ENCODE results near the gene SRPRB. TPM values are rescaled to one million over a fixed set of nuclear protein-coding genes. Genes with fewer than 3 reads are reported as not detected.

SRPRB gene
- total RNA-seq, 1 donor from 2014 or later: 45.4 TPM

GRCh38 chr3:133851266-133851906 lies 45.8 kb downstream of the SRPRB start:
- H3K27ac ChIP-seq: no peak overlapping the region
- H3K9me3 ChIP-seq: no peaks in the 10 kb centered on the region
- ATAC-seq (no peak), DNase-seq (peak; percentile 8)
- intact Hi-C loops (cut with DNase I): no loop called here
- H3K36me3 ChIP-seq: no peaks in the 10 kb centered on the region
- TF ChIP-seq CTCF (IDR thresholded peaks at IDR 0.05): no peak
- no peaks in the 10 kb centered on the region for H3K27me3 ChIP-seq
- H3K4me1 ChIP-seq: no peaks in the 10 kb centered on the region
- H3K4me3 ChIP-seq: no peak overlapping the region

GRCh38 chr3:133851931-133852330 lies 46.3 kb downstream of the SRPRB start:
- Histone ChIP-seq H3K36me3 (no peaks in the 10 kb centered on the region), H3K27ac (no peak overlapping the region), H3K4me1 (no peaks in the 10 kb centered on the region), H3K4me3 (no peak overlapping the region), H3K27me3 (no peaks in the 10 kb centered on the region), H3K9me3 (no peaks in the 10 kb centered on the region)
- DNase-seq (peak; percentile 45), ATAC-seq (no peak)
- TF ChIP-seq CTCF (IDR thresholded peaks at IDR 0.05): no peak
- intact Hi-C loops (cut with DNase I): no loop called here

GRCh38 chr3:133853063-133853924 lies 47.7 kb downstream of the SRPRB start:
- Histone ChIP-seq H3K4me3 (no peak overlapping the region), H3K27me3 (no peaks in the 10 kb centered on the region), H3K36me3 (no peaks in the 10 kb centered on the region), H3K4me1 (no peaks in the 10 kb centered on the region), H3K27ac (no peak overlapping the region), H3K9me3 (no peaks in the 10 kb centered on the region)
- DNase-seq (peak; percentile 22), ATAC-seq (no peak)
- intact Hi-C loops (cut with DNase I): no loop called here
- no peak for TF ChIP-seq CTCF (IDR thresholded peaks at IDR 0.05)

GRCh38 chr3:133853925-133854227 lies 48.3 kb downstream of the SRPRB start:
- DNase-seq (no peak), ATAC-seq (no peak)
- Histone ChIP-seq H3K27ac (no peak overlapping the region), H3K4me3 (no peak overlapping the region), H3K4me1 (no peaks in the 10 kb centered on the region), H3K9me3 (no peaks in the 10 kb centered on the region), H3K27me3 (no peaks in the 10 kb centered on the region), H3K36me3 (no peaks in the 10 kb centered on the region)
- TF ChIP-seq CTCF (IDR thresholded peaks at IDR 0.05): no peak
- intact Hi-C loops (cut with DNase I): no loop called here

GRCh38 chr3:133854264-133855001 lies 48.8 kb downstream of the SRPRB start:
- Histone ChIP-seq H3K4me1 (no peaks in the 10 kb centered on the region), H3K27me3 (no peaks in the 10 kb centered on the region), H3K27ac (no peak overlapping the region), H3K4me3 (no peak overlapping the region), H3K9me3 (no peaks in the 10 kb centered on the region), H3K36me3 (no peaks in the 10 kb centered on the region)
- intact Hi-C loops (cut with DNase I): no loop called here
- TF ChIP-seq CTCF (IDR thresholded peaks at IDR 0.05): no peak
- peak; percentile 18 for DNase-seq
- no peak for ATAC-seq
